Measurements from ENCODE around the gene SETD5.

SETD5 gene

GRCh38 chr3:9512456-9513045, 115.1 kb downstream of the SETD5 start:
- DNase-seq (ENCODE audit: low read depth in 2 of 2): no peak

- DNase-seq (ENCODE audit: low read depth in 2 of 2): no peak
Measured at GRCh38 chr3:9514306-9514705, 116.9 kb downstream of the SETD5 start.

GRCh38 chr3:9514956-9515355, 117.5 kb downstream of the SETD5 start:
- no peak for DNase-seq (ENCODE audit: low read depth in 2 of 2)

- no peak for DNase-seq (ENCODE audit: low read depth in 2 of 2)
Measured at GRCh38 chr3:9525078-9525477, 127.7 kb downstream of the SETD5 start.
